HTERT RPE-1 (cell line): Measurements from ENCODE around the gene FAM9C.
"Not testable (repeated sequence)": the region's sequence is repeated elsewhere in the genome, so short reads cannot be mapped to it uniquely, and the experiment has no call there.

Experiments
- in situ Hi-C: fragments of 300-500 bp; cut with MboI; formaldehyde crosslinking; loops from 4 replicates; pipeline ENCODE4 v1.14.3; 2020; ENCODE audit warnings: low sequenced_read_pairs

The FAM9C gene

GRCh38 chrX:13076176-13076961 is 31.9 kb upstream of the FAM9C start:
- in situ Hi-C loops: no loop called here

DNA sequence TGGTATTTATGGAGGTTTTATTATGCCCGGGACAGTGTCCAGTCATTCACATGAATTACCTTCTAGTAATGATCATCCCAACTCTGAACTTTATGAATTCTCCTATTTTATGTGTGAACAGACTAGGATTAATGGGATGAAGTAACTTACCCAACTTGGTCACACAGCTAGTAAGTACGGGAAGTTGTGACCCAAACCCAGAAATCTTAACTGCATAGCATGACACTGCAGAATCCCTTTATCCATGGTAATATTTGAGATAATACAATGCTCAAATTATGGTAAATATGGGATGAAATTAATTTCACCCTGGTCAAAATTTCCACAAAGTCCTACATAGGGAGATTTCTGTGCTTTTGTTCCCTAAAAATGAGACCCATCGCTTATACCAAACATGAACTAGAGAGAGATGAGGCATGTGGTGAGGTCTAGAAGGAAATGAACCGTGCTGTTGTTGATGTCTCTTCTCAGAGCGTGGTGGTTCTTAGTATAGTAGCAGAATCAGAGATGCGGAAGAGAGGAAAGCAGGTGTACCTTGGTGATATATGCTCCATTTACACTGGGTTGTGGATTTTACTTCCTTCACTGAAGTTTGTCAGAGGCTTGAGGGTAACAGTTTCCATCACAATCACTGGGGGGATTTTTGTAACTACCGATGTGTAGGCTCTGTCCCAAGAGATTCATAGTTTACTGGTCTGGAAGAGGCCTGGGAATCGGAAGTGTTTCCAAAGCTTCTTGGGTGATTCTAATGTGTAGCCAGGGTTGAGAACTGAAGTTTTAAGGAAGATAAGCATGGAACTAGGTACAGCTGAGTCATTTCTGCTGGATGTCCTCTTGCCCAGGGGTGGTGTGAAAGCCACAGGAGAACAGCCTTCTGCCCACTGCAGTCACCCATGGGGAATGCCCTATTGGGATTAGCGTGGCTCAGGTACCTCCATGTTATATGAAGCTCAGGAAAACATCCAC is 30.2 kb upstream of the FAM9C start:
- in situ Hi-C loops: no loop called here

- in situ Hi-C loops: no loop called here
Observed at GRCh38 chrX:13069771-13070416, 25.5 kb upstream of the FAM9C start.

DNA sequence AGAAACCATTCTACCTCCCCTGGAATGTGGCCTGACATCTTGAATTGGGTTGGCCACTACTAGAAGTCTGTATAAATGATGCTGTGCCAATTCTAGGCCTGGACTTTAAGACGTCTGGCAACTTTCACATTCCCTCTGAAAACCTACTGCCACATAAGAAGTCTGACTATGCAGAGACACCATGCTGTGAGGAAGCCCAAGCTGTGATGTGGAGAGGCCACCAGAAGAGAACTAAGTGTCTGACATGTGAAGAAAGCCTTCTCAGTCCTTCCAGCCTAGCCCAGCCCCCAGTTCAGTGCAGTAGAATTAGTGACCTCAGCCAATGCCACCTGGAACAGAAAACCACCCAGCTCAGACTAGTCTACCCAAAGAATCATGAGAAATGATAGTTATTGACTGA is 24.2 kb upstream of the FAM9C start:
- in situ Hi-C loops: no loop called here

- in situ Hi-C loops: no loop called here
Observed at GRCh38 chrX:13067773-13068172, 23.4 kb upstream of the FAM9C start.

- in situ Hi-C loops: no loop called here
Observed at GRCh38 chrX:13066391-13066790, 22.0 kb upstream of the FAM9C start.

- in situ Hi-C loops: no loop called here
Observed at GRCh38 chrX:13064599-13065143, 20.3 kb upstream of the FAM9C start.

DNA sequence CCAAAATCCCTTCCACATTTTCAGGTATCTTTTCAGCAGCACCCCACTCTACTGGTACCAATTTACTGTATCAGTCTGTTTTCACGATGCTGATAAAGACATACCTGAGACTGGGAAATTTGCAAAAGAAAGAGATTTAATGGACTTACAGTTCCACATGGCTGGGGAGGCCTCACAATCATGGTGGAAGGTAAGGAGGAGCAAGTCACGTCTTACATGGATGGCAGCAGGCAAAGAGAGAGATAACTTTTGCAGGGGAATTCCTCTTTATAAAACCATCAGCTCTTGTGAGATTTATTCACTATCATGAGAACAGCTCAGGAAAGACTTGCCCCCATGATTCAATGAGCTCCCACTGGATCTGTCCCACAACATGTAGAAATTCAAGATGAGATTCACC is 18.7 kb upstream of the FAM9C start:
- in situ Hi-C loops: not testable (repeated sequence)

DNA sequence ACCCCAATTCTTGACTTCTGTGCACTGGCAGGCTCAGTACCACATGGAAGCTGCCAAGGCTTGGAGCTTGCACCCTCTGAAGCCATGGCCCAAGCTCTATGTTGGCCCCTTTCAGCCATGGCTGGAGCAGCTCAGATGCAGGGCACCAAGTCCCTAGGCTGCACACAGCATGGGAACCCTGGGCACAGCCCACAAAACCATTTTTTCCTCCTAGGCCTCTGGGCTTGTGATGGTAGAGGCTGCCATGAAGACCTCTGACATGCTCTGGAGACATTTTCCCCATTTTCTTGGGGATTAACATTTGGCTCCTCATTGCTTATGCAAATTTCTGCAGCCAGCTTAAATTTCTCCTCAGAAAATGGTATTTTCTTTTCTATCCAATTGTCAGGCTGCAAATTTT is 17.9 kb upstream of the FAM9C start:
- in situ Hi-C loops: not testable (repeated sequence)

DNA sequence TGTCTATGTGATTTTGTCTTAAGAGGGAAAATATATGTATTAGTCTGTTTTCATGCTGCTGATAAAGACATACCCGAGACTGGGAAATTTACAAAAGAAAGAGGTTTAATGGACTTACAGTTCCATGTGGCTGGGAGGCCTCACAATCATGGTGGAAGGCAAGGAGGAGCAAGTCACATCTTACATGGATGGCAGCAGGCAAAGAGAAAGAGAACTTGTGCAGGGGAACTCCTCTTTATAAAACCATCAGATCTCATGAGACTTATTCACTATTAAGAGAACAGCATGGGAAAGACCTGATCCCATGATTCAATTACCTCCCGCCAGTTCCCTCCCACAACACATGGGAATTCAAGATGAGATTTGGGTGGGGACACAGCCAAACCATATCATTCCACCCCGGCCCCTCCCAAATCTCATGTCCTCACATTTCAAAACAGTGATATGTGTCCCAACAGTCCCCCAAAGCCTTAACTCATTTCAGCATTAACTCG is 16.8 kb upstream of the FAM9C start:
- in situ Hi-C loops: not testable (repeated sequence)

GRCh38 chrX:13059637-13060499 is 15.4 kb upstream of the FAM9C start:
- in situ Hi-C loops: no loop called here

- in situ Hi-C loops: no loop called here
Observed at GRCh38 chrX:13055486-13055885, 11.1 kb upstream of the FAM9C start.

- in situ Hi-C loops: no loop called here
Observed at GRCh38 chrX:13053171-13053570, 8.8 kb upstream of the FAM9C start.

GRCh38 chrX:13051529-13052172 is 7.2 kb upstream of the FAM9C start:
- in situ Hi-C loops: no loop called here

DNA sequence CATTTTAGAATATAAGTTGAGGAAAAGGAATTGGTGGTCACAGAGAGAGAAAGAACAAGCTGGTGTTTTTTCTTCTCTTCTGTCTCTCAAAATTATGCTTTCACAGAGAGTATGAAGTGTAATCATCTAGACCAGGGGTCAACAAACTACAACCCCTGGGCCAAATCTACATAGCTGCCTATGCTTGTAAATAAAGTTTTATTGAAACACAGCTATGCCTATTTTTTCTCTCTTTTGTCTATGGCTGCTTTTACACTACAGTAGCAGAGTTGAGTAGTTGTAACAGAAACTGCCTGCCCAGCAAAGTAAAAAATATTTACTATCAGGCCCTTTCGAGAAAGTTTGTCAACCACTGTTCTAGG is 6.7 kb upstream of the FAM9C start:
- in situ Hi-C loops: no loop called here

GRCh38 chrX:13050151-13050550 is 5.7 kb upstream of the FAM9C start:
- in situ Hi-C loops: no loop called here

DNA sequence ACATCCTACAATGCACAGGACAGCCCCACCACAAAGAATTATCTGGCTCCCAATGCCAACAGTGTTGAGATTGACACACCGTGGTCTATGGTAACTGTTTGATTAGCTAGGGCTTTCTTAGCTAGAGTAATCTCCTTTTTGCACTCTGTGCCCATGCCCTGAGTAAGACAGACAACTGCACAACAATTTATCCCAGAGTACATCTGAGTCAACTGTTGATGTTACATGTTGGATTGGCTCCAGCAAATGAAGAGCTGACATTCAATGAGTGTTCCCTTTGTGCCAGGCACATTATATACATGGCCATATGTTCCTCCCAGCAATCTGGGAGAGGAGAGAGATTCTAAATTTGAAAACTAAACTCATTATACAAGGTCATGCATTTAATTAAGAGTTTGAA is 3.9 kb upstream of the FAM9C start:
- in situ Hi-C loops: no loop called here

DNA sequence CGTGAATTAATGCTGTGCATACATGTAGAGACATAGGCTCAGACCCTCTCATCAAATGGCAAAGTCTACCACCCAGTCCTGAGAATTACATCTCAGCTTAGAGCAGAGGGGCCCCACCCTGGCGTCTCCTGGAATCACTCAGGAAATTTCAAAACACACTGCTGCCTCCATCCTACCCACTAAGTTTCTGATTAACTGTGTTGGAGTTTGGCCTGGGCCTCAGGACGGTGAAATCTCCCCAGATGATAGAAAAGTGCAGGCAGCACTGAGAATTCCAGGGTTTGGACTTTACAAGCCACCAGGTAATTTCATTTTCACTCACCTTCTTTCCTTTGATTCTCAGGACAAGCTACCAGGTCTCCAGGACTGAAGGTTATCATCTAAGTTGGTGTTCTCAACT is 3.3 kb upstream of the FAM9C start:
- in situ Hi-C loops: no loop called here

DNA sequence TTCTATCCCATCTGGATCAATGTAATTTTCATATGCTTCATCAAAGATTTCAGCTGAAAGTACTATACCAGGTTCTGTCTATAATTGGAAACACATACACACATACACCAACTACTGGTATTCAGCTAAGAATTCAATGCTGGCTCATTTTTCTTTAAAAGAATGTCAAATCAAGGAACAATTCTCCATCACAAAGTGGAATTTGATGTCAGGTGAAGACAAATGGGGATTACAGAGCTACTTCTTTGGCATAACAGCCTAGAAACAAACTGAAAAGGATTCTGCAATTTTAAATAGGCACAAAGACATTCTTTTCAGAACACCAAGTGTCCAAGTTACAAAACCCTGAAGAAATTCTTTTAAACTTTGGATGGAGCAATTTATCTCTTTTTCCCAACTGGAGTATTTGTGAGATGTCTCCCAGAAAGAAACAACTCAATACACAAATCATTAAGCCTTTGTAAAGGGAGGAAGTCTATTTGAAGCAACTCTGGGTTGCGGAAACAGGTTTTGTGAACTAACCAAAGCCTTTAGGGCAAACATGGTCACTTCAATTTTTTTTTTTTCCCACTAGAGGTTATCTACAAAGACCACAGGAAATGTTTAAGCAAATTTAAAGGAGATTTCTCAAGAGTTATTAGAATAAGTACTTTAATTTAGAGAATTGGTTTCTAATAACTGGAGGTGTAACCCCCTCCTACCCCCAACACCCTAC is 1.9 kb upstream of the FAM9C start:
- in situ Hi-C loops: no loop called here
